Mesenteric fat pad (tissue), 1 donor: ENCODE measurements around the gene STARD10. TPM values are rescaled to one million over a fixed set of nuclear protein-coding genes. Genes with fewer than 3 reads are reported as not detected.
"Not testable (repeated sequence)": the region's sequence is repeated elsewhere in the genome, so short reads cannot be mapped to it uniquely, and the experiment has no call there.

Experiments used
- DNase-seq: peaks from one replicate; pipeline ENCODE4 v3.0.0-alpha.2; 2020; ENCODE audit warnings: low spot score
- total RNA-seq: library from RNA; stranded (reverse); fragmentation: NEBNext Ultra II Directional; extraction: Animal tissue kit (Norgen Biotek cat#: 25700); gene quantifications from one replicate; pipeline ENCODE4 v1.2.1, GENCODE V29; 2021
- donor health status: DM: yes; HTN: yes; CAD: no.

STARD10 gene
- total RNA-seq, 1 donor from 2014 or later: 9.0 TPM

GRCh38 chr11:72808331-72808798, 14.5 kb upstream of the STARD10 start:
- DNase-seq: no peak

GRCh38 chr11:72807792-72808191, 13.9 kb upstream of the STARD10 start:
- no peak for DNase-seq

GRCh38 chr11:72807021-72807693, 13.3 kb upstream of the STARD10 start:
- no peak for DNase-seq

GRCh38 chr11:72806378-72806777, 12.5 kb upstream of the STARD10 start:
- not testable (repeated sequence) for DNase-seq

- no peak for DNase-seq
Measured at GRCh38 chr11:72805216-72805615, 11.4 kb upstream of the STARD10 start.

- DNase-seq: no peak
Measured at GRCh38 chr11:72802822-72803221, 9.0 kb upstream of the STARD10 start.

GRCh38 chr11:72799441-72799840, 5.6 kb upstream of the STARD10 start:
- DNase-seq: no peak

GRCh38 chr11:72798361-72798760, 4.5 kb upstream of the STARD10 start:
- DNase-seq: no peak

- no peak for DNase-seq
Measured at GRCh38 chr11:72793076-72793424, 797 bp downstream of the STARD10 start.

- DNase-seq: no peak
Measured at GRCh38 chr11:72792437-72793021, 1.3 kb downstream of the STARD10 start.

GRCh38 chr11:72791228-72791627, 2.6 kb downstream of the STARD10 start:
- not testable (repeated sequence) for DNase-seq

- DNase-seq: no peak
Measured at GRCh38 chr11:72789493-72790131, 4.2 kb downstream of the STARD10 start.

GRCh38 chr11:72788241-72788640, 5.6 kb downstream of the STARD10 start:
- no peak for DNase-seq

- no peak for DNase-seq
Measured at GRCh38 chr11:72787216-72788104, 6.4 kb downstream of the STARD10 start.

- DNase-seq: no peak
Measured at GRCh38 chr11:72786305-72787215, 7.3 kb downstream of the STARD10 start.

GRCh38 chr11:72784662-72785061, 9.2 kb downstream of the STARD10 start:
- DNase-seq: no peak

GRCh38 chr11:72783144-72783905, 10.5 kb downstream of the STARD10 start:
- no peak for DNase-seq

GRCh38 chr11:72782081-72782920, 11.5 kb downstream of the STARD10 start:
- no peak for DNase-seq
